PC-9 (cell line): Measurements from ENCODE around the gene NKAP.

Experiments used
- EZH2 ChIP-seq: fragments of 200-600 bp; sonication (generic); IDR thresholded peaks from 2 replicates; pipeline ENCODE4 v1.8.0; 2017; ENCODE audit warnings: antibody characterized with exemption, low read depth
- TF ChIP-seq, protein P1 (sequence below): fragments of 200-600 bp; sonication (generic); conservative IDR thresholded peaks from 2 replicates; pipeline ENCODE4 v1.6.1; 2017; ENCODE audit warnings: mixed run types, antibody characterized with exemption, mild to moderate bottlenecking, moderate library complexity

DNA sequence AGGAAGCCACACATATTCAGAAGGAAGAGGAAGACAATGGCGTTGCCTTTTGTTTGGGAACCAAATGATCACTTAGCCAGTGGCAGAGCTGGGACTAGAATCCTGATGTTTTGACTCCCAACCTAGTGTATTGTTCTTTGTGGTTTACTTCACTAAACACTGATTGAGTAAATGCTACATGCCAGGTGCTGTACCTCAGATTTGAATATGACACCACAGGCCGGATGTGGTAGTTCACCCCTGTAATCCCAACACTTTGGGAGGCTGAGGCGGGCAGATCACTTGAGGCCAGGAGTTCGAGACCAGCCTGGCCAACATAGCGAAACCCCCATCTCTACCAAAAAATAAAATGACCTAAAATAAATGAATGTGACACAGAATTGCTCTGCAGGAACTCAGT is 63.5 kb downstream of the NKAP start:
- no peak for TF ChIP-seq EZH2
- TF ChIP-seq, protein P1, sequence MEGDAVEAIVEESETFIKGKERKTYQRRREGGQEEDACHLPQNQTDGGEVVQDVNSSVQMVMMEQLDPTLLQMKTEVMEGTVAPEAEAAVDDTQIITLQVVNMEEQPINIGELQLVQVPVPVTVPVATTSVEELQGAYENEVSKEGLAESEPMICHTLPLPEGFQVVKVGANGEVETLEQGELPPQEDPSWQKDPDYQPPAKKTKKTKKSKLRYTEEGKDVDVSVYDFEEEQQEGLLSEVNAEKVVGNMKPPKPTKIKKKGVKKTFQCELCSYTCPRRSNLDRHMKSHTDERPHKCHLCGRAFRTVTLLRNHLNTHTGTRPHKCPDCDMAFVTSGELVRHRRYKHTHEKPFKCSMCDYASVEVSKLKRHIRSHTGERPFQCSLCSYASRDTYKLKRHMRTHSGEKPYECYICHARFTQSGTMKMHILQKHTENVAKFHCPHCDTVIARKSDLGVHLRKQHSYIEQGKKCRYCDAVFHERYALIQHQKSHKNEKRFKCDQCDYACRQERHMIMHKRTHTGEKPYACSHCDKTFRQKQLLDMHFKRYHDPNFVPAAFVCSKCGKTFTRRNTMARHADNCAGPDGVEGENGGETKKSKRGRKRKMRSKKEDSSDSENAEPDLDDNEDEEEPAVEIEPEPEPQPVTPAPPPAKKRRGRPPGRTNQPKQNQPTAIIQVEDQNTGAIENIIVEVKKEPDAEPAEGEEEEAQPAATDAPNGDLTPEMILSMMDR, result no peak
